NB4 (cell line): Measurements from ENCODE around the gene FER.

Experiments
- CTCF ChIP-seq: IDR thresholded peaks from one replicate; pipeline ENCODE4 v1.5.1; 2012; ENCODE audit warnings: low read depth, low read length
- MYC ChIP-seq: IDR thresholded peaks from 2 replicates; pipeline ENCODE4 v1.6.1; 2011; ENCODE audit warnings: low read depth, low read length

- TF ChIP-seq CTCF (no peak), MYC (no peak)
Observed at GRCh38 chr5:108827131-108827530, 79.4 kb downstream of the FER start.
